Measurements from ENCODE around the gene ALPL.

DNA sequence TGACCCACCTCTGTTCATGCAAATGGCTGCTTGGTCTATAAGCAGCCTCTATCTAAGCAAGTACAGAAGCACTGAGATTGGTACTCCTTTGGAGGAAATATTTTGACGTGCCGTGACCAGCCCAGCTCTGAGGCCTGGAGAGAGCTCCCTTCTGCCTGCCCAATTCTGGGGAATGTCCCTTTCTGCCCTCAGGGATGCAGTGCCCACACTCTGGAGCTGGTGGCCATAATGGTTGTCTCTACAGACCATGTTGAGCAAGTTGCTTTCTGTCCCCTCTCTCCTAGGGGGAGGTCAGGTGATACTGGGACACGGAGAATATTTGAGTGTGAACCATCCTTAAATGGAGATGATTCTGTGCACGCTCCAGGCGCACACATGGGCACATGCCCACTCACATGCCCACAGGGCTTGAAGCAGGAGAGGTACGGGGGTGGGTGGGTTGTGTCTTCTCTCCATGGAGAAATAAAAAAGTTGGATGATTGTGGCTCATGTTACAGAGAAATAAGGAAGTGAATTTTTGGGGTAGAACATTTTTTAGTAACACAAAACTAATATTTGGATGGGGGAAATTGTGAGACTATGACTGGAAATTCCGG is 13.9 kb upstream of the ALPL start:
- TF ChIP-seq CTCF (conservative IDR thresholded peaks at IDR 0.05; ENCODE audit: low read depth, low read length): no peak
- TF ChIP-seq EZH2phosphoT487 (IDR thresholded peaks at IDR 0.05; ENCODE audit: borderline replicate concordance, low read length): no peak
- no peak for TF ChIP-seq EZH2 (IDR thresholded peaks at IDR 0.05; ENCODE audit: low read length, unreplicated experiment)

All from PC-3 (cell line).